ENCODE measurements around the gene ARHGEF2.
A peak's percentile ranks its signal among the peaks of the same experiment; 100 is the strongest.

The ARHGEF2 gene

GRCh38 chr1:155971910-155972809 is 6.2 kb downstream of the ARHGEF2 start:
- DNase-seq (ENCODE audit: low spot score) = no peak

GRCh38 chr1:155970531-155971167 is 7.7 kb downstream of the ARHGEF2 start:
- peak; percentile 78 for DNase-seq (ENCODE audit: low spot score)

GRCh38 chr1:155969377-155969791 is 9.0 kb downstream of the ARHGEF2 start:
- DNase-seq (ENCODE audit: low spot score) = no peak

GRCh38 chr1:155968670-155969069 is 9.7 kb downstream of the ARHGEF2 start:
- DNase-seq (ENCODE audit: low spot score) = no peak

GRCh38 chr1:155968051-155968400 is 10.3 kb downstream of the ARHGEF2 start:
- no peak for DNase-seq (ENCODE audit: low spot score)

GRCh38 chr1:155967341-155968050 is 10.9 kb downstream of the ARHGEF2 start:
- no peak for DNase-seq (ENCODE audit: low spot score)

- DNase-seq (ENCODE audit: low spot score) = no peak
These were observed 11.6 kb downstream of the ARHGEF2 start for GRCh38 chr1:155966750-155967149.

GRCh38 chr1:155966135-155966534 is 12.2 kb downstream of the ARHGEF2 start:
- DNase-seq (ENCODE audit: low spot score) = no peak

GRCh38 chr1:155964193-155964592 is 14.2 kb downstream of the ARHGEF2 start:
- DNase-seq (ENCODE audit: low spot score) = no peak

GRCh38 chr1:155962599-155963211 is 15.6 kb downstream of the ARHGEF2 start:
- DNase-seq (ENCODE audit: low spot score) = no peak

- DNase-seq (ENCODE audit: low spot score) = peak; percentile 82
These were observed 16.4 kb downstream of the ARHGEF2 start for GRCh38 chr1:155961937-155962336.

- DNase-seq (ENCODE audit: low spot score) = no peak
These were observed 18.1 kb downstream of the ARHGEF2 start for GRCh38 chr1:155960081-155960745.

- no peak for DNase-seq (ENCODE audit: low spot score)
These were observed 20.9 kb downstream of the ARHGEF2 start for GRCh38 chr1:155957411-155957915.

- DNase-seq (ENCODE audit: low spot score) = no peak
These were observed 23.7 kb downstream of the ARHGEF2 start for GRCh38 chr1:155954645-155955044.

- DNase-seq (ENCODE audit: low spot score) = no peak
These were observed 25.8 kb downstream of the ARHGEF2 start for GRCh38 chr1:155952505-155952890.

GRCh38 chr1:155951753-155952504 is 26.4 kb downstream of the ARHGEF2 start:
- DNase-seq (ENCODE audit: low spot score) = no peak

- no peak for DNase-seq (ENCODE audit: low spot score)
These were observed 27.5 kb downstream of the ARHGEF2 start for GRCh38 chr1:155950829-155951228.

GRCh38 chr1:155947741-155948140 is 30.6 kb downstream of the ARHGEF2 start:
- DNase-seq (ENCODE audit: low spot score) = no peak

GRCh38 chr1:155947292-155947691 is 31.1 kb downstream of the ARHGEF2 start:
- DNase-seq (ENCODE audit: low spot score) = no peak

GRCh38 chr1:155946633-155947219 is 31.6 kb downstream of the ARHGEF2 start:
- no peak for DNase-seq (ENCODE audit: low spot score)

- no peak for DNase-seq (ENCODE audit: low spot score)
These were observed 33.9 kb downstream of the ARHGEF2 start for GRCh38 chr1:155944444-155944799.
